ENCODE results near the gene NKX1-2. TPM values are rescaled to one million over a fixed set of nuclear protein-coding genes. Genes with fewer than 3 reads are reported as not detected.

NKX1-2 gene
- polyA plus RNA-seq (2013, experiment 1 of 2) = 47.3 TPM
- 45.8 TPM for polyA plus RNA-seq (2013, experiment 2 of 2)

GRCh38 chr10:124450012-124450782, at the start of gene NKX1-2:
Gene NKX1-2 (minus strand): TSS chr10:124450035. CDS start chr10:124449943, 92 bp downstream.
- WGBS = 2% methylated on average over 57 of the region's 57 CpGs
- Histone ChIP-seq H3K36me3 (ENCODE audit: insufficient read depth, low read length) (no peaks in the 10 kb centered on the region), H3K9me3 (ENCODE audit: insufficient read depth, low read depth, low read length) (no peaks in the 10 kb centered on the region), H3K27ac (ENCODE audit: low read depth, low read length) (peak within 1 kb of the TSS; percentile 78), H3K27me3 (ENCODE audit: insufficient read depth, low read length) (peaks cover 93% of the 10 kb centered on the region), H3K4me1 (ENCODE audit: insufficient read depth, low read length) (peaks cover 43% of the 10 kb centered on the region), H3K9ac (ENCODE audit: low read depth, low read length) (peak within 1 kb of the TSS; percentile 35; the same call in 1 of the 2 replicates), H3K4me3 (ENCODE audit: low read length) (peak within 1 kb of the TSS; percentile 61)

- Histone ChIP-seq H3K36me3 (ENCODE audit: insufficient read depth, low read length) (peaks cover 18% of the 10 kb centered on the region), H3K4me3 (ENCODE audit: low read length) (no peak overlapping the region), H3K9me3 (ENCODE audit: insufficient read depth, low read depth, low read length) (peaks cover 10% of the 10 kb centered on the region), H3K4me1 (ENCODE audit: insufficient read depth, low read length) (peaks cover 12% of the 10 kb centered on the region), H3K9ac (ENCODE audit: low read depth, low read length) (no peak overlapping the region), H3K27ac (ENCODE audit: low read depth, low read length) (no peak overlapping the region), H3K27me3 (ENCODE audit: insufficient read depth, low read length) (no peaks in the 10 kb centered on the region)
- WGBS = 88% methylated on average over 8 of the region's 8 CpGs
Observed at GRCh38 chr10:124498056-124498455, 48.2 kb upstream of the NKX1-2 start.

GRCh38 chr10:124497196-124497881, 47.5 kb upstream of the NKX1-2 start:
- Histone ChIP-seq H3K27me3 (ENCODE audit: insufficient read depth, low read length) (no peaks in the 10 kb centered on the region), H3K36me3 (ENCODE audit: insufficient read depth, low read length) (peaks cover 18% of the 10 kb centered on the region), H3K9ac (ENCODE audit: low read depth, low read length) (no peak overlapping the region), H3K4me3 (ENCODE audit: low read length) (no peak overlapping the region), H3K27ac (ENCODE audit: low read depth, low read length) (no peak overlapping the region), H3K9me3 (ENCODE audit: insufficient read depth, low read depth, low read length) (peaks cover 10% of the 10 kb centered on the region), H3K4me1 (ENCODE audit: insufficient read depth, low read length) (peaks cover 12% of the 10 kb centered on the region)
- whole genome bisulfite sequencing = 84% methylated on average over 15 of the region's 15 CpGs

GRCh38 chr10:124496620-124497019, 46.8 kb upstream of the NKX1-2 start:
- Histone ChIP-seq H3K9me3 (ENCODE audit: insufficient read depth, low read depth, low read length) (peaks cover 10% of the 10 kb centered on the region), H3K4me3 (ENCODE audit: low read length) (no peak overlapping the region), H3K27ac (ENCODE audit: low read depth, low read length) (no peak overlapping the region), H3K9ac (ENCODE audit: low read depth, low read length) (no peak overlapping the region), H3K4me1 (ENCODE audit: insufficient read depth, low read length) (peaks cover 12% of the 10 kb centered on the region), H3K27me3 (ENCODE audit: insufficient read depth, low read length) (no peaks in the 10 kb centered on the region), H3K36me3 (ENCODE audit: insufficient read depth, low read length) (peaks cover 15% of the 10 kb centered on the region)
- 85% methylated on average over 24 of the region's 24 CpGs for WGBS

GRCh38 chr10:124496150-124496549, 46.3 kb upstream of the NKX1-2 start:
- WGBS = 92% methylated on average over 14 of the region's 14 CpGs
- H3K27me3 ChIP-seq (ENCODE audit: insufficient read depth, low read length) = no peaks in the 10 kb centered on the region
- H3K4me3 ChIP-seq (ENCODE audit: low read length) = no peak overlapping the region
- peaks cover 17% of the 10 kb centered on the region for H3K36me3 ChIP-seq (ENCODE audit: insufficient read depth, low read length)
- H3K9me3 ChIP-seq (ENCODE audit: insufficient read depth, low read depth, low read length) = peaks cover 8% of the 10 kb centered on the region
- no peak overlapping the region for H3K9ac ChIP-seq (ENCODE audit: low read depth, low read length)
- H3K27ac ChIP-seq (ENCODE audit: low read depth, low read length) = no peak overlapping the region
- peaks cover 12% of the 10 kb centered on the region for H3K4me1 ChIP-seq (ENCODE audit: insufficient read depth, low read length)

- peaks cover 16% of the 10 kb centered on the region for H3K36me3 ChIP-seq (ENCODE audit: insufficient read depth, low read length)
- peaks cover 4% of the 10 kb centered on the region for H3K9me3 ChIP-seq (ENCODE audit: insufficient read depth, low read depth, low read length)
- WGBS = 95% methylated on average over 11 of the region's 11 CpGs
- H3K27ac ChIP-seq (ENCODE audit: low read depth, low read length) = no peak overlapping the region
- no peaks in the 10 kb centered on the region for H3K27me3 ChIP-seq (ENCODE audit: insufficient read depth, low read length)
- peaks cover 12% of the 10 kb centered on the region for H3K4me1 ChIP-seq (ENCODE audit: insufficient read depth, low read length)
- no peak overlapping the region for H3K9ac ChIP-seq (ENCODE audit: low read depth, low read length)
- no peak overlapping the region for H3K4me3 ChIP-seq (ENCODE audit: low read length)
Observed at GRCh38 chr10:124495725-124496124, 45.9 kb upstream of the NKX1-2 start.

GRCh38 chr10:124495162-124495561, 45.3 kb upstream of the NKX1-2 start:
- Histone ChIP-seq H3K4me3 (ENCODE audit: low read length) (no peak overlapping the region), H3K9ac (ENCODE audit: low read depth, low read length) (no peak overlapping the region), H3K27ac (ENCODE audit: low read depth, low read length) (no peak overlapping the region), H3K36me3 (ENCODE audit: insufficient read depth, low read length) (peaks cover 14% of the 10 kb centered on the region; the same call in 1 of the 2 replicates), H3K9me3 (ENCODE audit: insufficient read depth, low read depth, low read length) (no peaks in the 10 kb centered on the region), H3K4me1 (ENCODE audit: insufficient read depth, low read length) (peaks cover 12% of the 10 kb centered on the region), H3K27me3 (ENCODE audit: insufficient read depth, low read length) (no peaks in the 10 kb centered on the region)
- 95% methylated on average over 7 of the region's 7 CpGs for WGBS

- H3K4me3 ChIP-seq (ENCODE audit: low read length) = no peak overlapping the region
- peaks cover 16% of the 10 kb centered on the region; the same call in 1 of the 2 replicates for H3K36me3 ChIP-seq (ENCODE audit: insufficient read depth, low read length)
- no peak overlapping the region for H3K9ac ChIP-seq (ENCODE audit: low read depth, low read length)
- H3K27ac ChIP-seq (ENCODE audit: low read depth, low read length) = no peak overlapping the region
- no peaks in the 10 kb centered on the region for H3K9me3 ChIP-seq (ENCODE audit: insufficient read depth, low read depth, low read length)
- peaks cover 12% of the 10 kb centered on the region for H3K4me1 ChIP-seq (ENCODE audit: insufficient read depth, low read length)
- 86% methylated on average over 16 of the region's 16 CpGs for whole genome bisulfite sequencing
- H3K27me3 ChIP-seq (ENCODE audit: insufficient read depth, low read length) = no peaks in the 10 kb centered on the region
Observed at GRCh38 chr10:124494046-124494807, 44.4 kb upstream of the NKX1-2 start.

GRCh38 chr10:124493214-124493882, 43.5 kb upstream of the NKX1-2 start:
- H3K4me1 ChIP-seq (ENCODE audit: insufficient read depth, low read length) = peaks cover 12% of the 10 kb centered on the region
- no peaks in the 10 kb centered on the region for H3K9me3 ChIP-seq (ENCODE audit: insufficient read depth, low read depth, low read length)
- 63% methylated on average over 23 of the region's 23 CpGs for WGBS
- H3K27me3 ChIP-seq (ENCODE audit: insufficient read depth, low read length) = no peaks in the 10 kb centered on the region
- H3K4me3 ChIP-seq (ENCODE audit: low read length) = no peak overlapping the region
- H3K27ac ChIP-seq (ENCODE audit: low read depth, low read length) = no peak overlapping the region
- no peak overlapping the region for H3K9ac ChIP-seq (ENCODE audit: low read depth, low read length)
- peaks cover 17% of the 10 kb centered on the region; the same call in 1 of the 2 replicates for H3K36me3 ChIP-seq (ENCODE audit: insufficient read depth, low read length)

- H3K9ac ChIP-seq (ENCODE audit: low read depth, low read length) = no peak overlapping the region
- WGBS = 88% methylated on average over 8 of the region's 8 CpGs
- peaks cover 18% of the 10 kb centered on the region; the same call in 1 of the 2 replicates for H3K36me3 ChIP-seq (ENCODE audit: insufficient read depth, low read length)
- no peaks in the 10 kb centered on the region for H3K9me3 ChIP-seq (ENCODE audit: insufficient read depth, low read depth, low read length)
- no peak overlapping the region for H3K4me3 ChIP-seq (ENCODE audit: low read length)
- no peak overlapping the region for H3K27ac ChIP-seq (ENCODE audit: low read depth, low read length)
- H3K27me3 ChIP-seq (ENCODE audit: insufficient read depth, low read length) = no peaks in the 10 kb centered on the region
- peaks cover 12% of the 10 kb centered on the region for H3K4me1 ChIP-seq (ENCODE audit: insufficient read depth, low read length)
Observed at GRCh38 chr10:124492266-124492665, 42.4 kb upstream of the NKX1-2 start.

All from HUES64 (cell line).